Iris pigment epithelial cell (primary cell): ENCODE data around the gene NDUFAF5.

Source experiments
- DNase-seq: peaks from one replicate; pipeline ENCODE4 v3.0.0-alpha.2; 2011; ENCODE audit warnings: low read depth

Gene NDUFAF5

GRCh38 chr20:13822459-13822858, 37.6 kb downstream of the NDUFAF5 start:
- DNase-seq = no peak

DNA sequence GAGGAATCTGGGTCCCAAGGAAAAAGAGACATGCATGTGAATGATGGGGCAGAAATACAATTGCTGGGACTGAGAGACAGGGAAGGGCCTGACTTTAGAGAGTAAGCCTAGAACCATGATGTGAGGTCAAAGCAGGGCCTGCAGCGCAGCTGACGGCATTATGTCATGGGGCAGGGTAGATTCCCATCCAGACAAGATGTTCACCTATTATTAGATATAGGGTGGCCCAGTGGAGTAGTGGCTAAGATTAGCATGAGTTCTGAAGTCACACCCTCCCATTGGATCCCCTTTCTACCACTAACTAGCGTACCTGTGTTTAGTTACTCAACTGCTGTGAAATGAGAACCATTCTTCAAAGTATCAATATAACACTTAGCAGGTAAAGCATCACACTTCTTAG, 39.6 kb downstream of the NDUFAF5 start:
- DNase-seq = no peak

GRCh38 chr20:13825465-13825864, 40.6 kb downstream of the NDUFAF5 start:
- no peak for DNase-seq

DNA sequence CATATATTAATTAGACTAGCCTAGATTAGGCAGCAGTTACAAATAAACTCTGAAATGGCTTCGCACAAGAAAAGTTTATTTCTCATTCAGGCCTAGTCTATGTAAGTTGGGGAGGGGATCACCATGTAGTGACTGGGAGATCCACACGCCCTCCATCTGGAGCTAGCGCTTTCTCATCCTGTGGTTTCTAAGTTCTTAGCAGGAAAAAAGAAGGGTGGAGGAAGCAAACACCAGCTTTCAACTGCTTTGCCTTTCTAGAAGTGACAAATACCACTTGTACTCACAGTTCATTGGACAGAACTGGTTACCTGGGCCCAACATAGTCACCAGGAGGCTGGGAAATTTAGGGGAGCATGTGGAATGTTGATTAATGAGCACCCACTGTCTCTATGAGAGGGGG, 46.6 kb downstream of the NDUFAF5 start:
- no peak for DNase-seq

DNA sequence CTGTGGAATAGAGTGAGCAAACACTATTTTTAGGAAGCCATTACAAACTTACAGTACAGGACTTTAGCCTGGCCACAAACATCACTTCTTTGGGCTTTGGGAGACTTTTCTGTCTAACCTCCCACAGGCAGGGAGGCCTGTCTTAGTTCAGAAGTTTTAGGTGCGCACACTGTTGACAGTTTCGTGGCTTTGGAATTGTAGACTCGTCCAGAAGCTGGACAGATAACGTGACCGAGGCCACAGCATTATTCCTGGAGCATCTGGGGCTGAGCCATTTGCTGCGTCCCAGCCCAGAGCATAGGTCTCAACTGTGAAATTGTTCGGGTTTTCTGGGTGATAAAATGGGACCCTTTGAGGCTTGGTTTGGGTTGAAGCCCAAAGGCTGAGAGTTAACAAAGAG, 53.8 kb downstream of the NDUFAF5 start:
- no peak for DNase-seq

DNA sequence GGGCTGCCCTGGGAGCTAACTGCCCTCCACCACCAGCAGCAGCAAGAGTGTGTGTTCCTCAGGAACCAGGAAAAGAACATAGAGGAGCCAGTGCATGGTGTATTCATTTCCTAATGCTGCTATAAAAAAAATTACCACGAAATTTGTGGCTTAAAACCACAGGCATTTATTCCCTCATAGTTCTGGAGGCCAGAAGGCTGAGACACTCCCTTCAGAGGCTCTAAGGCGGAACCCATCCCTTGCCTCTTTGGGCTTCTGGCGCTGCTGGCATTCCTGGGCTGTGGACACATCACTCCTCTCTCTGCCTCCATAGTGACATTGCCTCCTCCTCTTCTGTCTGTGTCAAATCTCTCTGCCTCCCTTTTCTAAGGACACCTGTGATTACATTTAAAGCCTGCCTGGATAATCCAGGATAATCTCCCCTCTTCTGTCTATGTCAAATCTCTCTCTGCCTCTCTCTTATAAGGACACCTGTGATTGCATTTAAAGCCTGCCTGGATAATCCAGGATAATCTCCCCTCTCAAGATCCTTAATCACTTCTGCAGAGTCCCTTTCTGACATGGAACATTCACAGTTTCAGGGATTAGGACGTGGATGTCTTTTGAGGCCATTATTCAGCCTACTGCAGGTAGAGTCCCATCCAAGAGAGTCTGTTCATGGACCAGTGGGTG, 54.7 kb downstream of the NDUFAF5 start:
- DNase-seq = peak; percentile 40

DNA sequence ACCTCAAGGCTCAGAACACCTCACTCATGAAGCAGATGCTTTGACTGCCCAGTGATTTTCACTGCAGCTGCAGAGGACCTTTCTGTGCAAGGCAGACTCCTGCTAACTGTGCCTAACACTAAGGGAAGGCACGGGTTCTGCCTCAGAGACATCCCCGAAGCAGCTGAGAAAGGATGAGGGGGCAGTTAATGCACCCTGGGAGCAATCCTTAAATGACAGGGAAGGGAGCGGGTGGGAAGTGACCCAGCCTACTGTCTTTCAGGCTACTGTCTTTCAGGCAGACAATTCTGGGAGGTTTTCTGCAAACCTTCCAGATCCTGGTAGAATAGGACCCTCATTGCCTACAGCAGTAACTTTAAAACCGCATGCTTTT, 55.3 kb downstream of the NDUFAF5 start:
- DNase-seq = no peak

DNA sequence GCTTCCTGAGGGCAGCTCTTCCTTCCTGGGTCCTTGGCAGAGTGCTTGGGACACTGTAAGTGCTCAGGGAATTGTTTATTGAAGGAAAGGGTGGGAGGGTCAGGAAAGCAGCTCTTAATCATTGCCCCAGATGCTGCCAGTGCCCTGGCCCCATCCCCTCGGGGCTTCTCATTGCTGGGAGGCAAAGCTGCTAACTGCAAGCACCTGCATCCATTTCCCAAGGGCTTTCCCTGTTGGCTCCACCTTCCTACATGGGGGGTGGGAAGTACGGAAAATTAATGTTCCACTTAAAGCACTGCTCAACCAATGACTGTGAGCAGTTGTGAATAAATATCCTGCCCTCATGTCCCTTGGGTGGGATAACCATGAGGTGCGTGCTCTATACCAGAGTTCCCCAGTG, 56.4 kb downstream of the NDUFAF5 start:
- no peak for DNase-seq

- no peak for DNase-seq
Observed at GRCh38 chr20:13844296-13844695, 59.5 kb downstream of the NDUFAF5 start.

DNA sequence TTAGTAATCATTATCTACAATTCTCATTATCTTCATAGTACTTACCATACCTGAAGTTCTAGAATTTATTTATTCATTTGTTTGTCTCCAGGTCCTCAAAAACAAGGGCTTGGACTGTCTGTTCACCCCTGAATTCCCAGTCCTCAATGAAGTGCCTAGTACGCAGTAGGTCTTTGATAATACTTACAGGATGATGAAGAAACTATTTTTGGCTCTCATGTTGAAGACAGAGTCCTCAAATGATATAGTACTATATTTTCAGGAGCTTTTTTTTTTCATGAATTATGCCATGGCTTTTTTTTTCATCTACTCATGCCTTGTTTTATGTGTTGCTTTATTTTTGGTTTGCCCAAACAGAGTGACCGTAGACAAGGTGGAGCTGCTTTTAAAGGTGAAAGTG, 66.5 kb downstream of the NDUFAF5 start:
- DNase-seq = no peak

- DNase-seq = no peak
Observed at GRCh38 chr20:13852306-13852705, 67.5 kb downstream of the NDUFAF5 start.

DNA sequence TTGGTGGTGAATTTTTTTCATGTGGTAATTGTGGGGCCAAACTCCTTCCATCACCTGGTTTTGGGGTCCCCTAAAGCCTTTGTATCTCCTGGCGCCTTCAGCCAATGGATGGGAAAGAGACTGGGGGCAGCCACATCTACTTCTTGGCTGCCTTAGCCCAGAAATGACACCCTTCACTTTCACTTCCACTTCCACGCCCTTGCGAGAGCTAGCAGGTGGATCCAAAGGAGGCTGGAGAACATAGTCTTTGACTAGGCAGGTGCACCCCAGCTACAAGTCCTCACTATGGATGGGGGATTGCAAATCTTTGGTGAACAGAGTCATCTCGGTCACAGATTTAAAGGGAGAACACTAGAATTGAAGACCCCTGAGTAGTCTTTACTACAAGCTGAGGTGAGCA, 70.8 kb downstream of the NDUFAF5 start:
- DNase-seq = no peak

DNA sequence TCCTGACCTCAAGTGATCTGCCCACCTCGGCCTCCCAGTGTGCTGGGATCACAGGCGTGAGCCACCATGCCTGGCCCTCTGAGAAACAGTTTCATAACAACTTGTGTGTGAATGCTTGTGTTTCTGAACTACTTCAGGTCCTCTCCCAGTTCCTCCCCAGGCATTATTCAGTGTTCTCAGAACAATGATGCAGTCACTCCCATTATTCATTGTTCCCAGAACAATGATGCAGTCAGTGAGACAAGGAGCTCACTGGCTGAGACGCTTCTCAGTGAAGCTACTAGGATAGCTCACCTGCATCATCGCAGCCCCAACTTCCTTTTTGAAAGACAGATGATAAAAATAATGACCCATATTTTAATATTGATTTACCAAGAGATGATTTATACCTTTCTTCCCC, 71.5 kb downstream of the NDUFAF5 start:
- DNase-seq = no peak

DNA sequence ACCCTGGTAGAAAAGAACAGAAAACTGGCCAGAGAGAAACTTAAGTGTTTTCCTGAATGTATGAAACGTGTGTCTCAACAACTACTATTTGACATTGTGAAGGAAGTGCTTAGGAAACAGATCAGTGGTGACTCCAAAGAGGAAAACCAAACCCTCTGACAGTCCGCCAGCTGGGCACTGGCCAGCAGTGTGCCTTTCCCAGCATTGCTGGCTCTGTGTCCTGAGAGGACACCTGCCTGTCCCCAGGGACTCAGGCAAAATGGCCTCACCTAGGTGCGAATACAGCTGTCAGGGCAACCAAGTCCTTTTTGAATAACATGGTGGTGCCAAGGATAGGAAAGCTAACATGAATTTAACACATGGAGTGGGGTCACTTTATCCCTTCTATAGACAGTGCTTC, 72.5 kb downstream of the NDUFAF5 start:
- DNase-seq = no peak

DNA sequence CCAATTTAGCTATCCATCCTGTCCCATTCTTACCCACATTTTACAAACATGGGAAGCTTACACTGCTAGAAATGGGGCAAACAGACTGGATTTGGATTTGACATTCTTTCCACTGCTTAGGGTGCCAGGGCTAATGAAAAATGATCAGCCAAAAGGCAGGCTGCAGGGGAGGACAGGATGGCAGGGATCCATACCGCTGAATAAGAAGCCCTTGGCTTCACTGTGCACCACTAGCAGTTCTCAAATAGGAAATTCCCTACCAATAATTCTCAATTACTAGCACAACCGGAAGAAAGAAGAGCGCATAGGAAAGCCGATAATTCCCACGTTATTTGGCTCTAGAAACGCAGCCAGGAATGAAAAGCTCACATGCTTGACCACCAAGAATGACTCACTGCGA, 73.1 kb downstream of the NDUFAF5 start:
- no peak for DNase-seq

GRCh38 chr20:13858439-13858838, 73.6 kb downstream of the NDUFAF5 start:
- DNase-seq = no peak

DNA sequence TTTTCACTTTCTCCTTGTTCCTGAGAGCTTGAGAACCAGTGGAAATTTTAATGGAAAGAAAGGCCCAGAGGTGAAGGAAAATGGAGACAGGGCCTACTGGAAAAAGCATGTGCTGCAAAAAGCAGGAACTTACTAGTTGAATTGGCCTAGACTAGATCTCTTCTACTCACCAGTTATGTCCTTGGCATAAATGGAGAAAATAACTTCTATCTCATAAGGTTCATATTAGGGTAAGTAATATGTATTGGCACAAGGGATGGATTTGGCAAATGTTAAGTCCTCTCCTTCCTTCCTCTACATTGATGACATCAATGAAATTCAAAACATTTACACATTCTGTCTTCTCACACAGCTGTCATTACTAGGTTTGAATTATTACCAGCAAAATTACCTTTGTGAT, 74.0 kb downstream of the NDUFAF5 start:
- DNase-seq = no peak

GRCh38 chr20:13862245-13862644, 77.4 kb downstream of the NDUFAF5 start:
- no peak for DNase-seq

DNA sequence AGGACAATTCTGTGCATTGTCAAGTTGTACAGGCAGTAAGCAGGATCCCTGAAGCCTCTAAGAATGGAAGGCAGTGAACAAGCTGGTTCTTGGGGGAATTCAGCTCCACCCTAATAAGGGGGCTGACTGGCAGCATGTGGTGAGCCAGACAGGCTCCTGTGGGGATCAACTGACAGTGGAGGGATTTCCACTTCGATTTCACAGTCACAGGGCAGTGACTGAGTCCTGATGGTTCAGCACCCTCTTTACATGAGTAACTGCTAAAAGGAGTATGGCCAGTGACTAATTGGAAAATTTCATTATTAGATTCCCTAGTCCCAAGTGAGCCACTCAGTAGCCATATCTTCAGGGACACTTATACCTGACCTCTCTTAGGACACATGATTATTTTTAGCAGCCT, 78.4 kb downstream of the NDUFAF5 start:
- no peak for DNase-seq

GRCh38 chr20:13865156-13865555, 80.3 kb downstream of the NDUFAF5 start:
- no peak for DNase-seq

DNA sequence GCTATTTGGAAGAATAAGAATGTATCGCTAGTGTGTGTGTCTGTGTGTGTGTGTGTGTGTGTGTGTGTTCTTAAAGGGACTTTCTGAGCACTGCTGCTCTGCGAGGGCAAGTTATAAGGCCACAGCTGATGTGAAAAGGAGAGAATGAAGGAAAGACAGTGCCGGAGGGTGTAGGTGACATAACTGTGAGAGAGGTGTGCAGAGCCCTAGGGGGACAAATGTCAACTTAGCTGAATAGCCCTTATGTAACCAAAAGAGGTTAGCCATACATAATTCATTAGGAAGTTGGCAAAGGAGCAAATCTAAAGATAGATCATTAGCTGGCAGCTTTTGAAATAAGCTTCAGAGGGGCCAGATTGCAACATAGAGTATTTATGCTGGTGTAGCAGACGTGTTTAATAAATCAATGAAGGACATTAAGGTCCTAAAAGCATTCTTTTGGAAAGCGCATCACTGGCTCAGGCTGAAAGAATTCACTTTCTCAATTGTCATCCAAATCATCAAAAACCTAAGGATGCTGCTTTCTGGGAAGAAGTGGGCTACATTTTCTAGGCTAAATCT, 81.0 kb downstream of the NDUFAF5 start:
- DNase-seq = no peak

DNA sequence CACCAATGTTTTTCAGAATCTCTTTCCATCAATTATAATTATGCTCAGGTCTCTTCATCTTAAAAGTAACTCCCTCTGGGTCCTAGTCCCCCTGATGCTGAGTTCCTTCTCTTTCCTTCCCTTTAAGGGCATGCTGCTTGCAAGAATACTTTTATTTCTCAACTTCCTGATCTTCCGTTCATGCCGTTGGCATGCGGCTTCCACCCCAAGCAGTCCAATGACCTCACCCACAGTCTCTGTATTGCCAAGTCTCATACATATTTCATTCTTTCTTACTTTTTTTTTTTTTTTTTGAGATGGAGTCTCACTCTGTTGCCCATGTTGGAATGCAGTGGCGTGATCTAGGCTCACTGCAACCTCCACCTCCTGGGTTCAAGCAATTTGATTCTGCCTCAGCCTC, 83.5 kb downstream of the NDUFAF5 start:
- DNase-seq = peak; percentile 13

DNA sequence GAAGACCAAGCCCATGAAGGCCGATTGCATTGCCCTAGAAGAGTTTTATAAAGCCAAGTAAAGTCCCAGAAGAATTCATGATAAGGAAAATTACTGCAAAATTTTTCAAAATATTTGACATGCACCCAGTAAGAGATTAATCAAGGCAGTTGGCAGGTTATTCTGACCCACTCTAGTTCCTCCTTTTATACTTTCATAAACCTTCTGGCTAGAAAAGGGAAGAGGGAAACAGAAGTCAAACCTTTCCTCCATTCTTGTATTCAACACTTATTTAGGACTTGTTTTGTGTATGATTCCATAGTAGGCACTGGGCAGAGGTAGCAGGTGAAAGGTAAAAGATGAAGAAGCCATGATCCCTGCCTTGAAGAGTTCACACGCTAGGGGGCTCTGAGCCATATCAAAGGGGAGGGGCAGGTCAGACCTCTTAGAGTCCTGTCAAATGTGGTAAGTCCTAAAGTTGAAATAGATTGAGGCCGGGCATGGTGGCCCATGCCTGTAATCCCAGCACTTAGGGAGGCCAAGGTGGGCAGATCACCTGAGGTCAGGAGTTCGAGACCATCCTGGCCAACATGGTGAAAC, 85.4 kb downstream of the NDUFAF5 start:
- DNase-seq = no peak
